ENCODE results near the gene RASSF5.
A peak's percentile ranks its signal among the peaks of the same experiment; 100 is the strongest.

RASSF5 gene

GRCh38 chr1:206507284-206508129 lies at the start of gene RASSF5:
TSS of gene RASSF5 (plus strand) at chr1:206507531. CDS start at chr1:206507603, 72 bp downstream.
- no peak for DNase-seq

GRCh38 chr1:206459703-206460102 lies 47.6 kb upstream of the RASSF5 start:
- no peak for DNase-seq

GRCh38 chr1:206460836-206461426 lies 46.4 kb upstream of the RASSF5 start:
- no peak for DNase-seq

GRCh38 chr1:206461602-206462455 lies 45.5 kb upstream of the RASSF5 start:
- DNase-seq = peak; percentile 87

- no peak for DNase-seq
Measured at GRCh38 chr1:206463137-206463536, 44.2 kb upstream of the RASSF5 start.

- no peak for DNase-seq
Measured at GRCh38 chr1:206463911-206464310, 43.4 kb upstream of the RASSF5 start.

- no peak for DNase-seq
Measured at GRCh38 chr1:206464456-206464964, 42.8 kb upstream of the RASSF5 start.

- DNase-seq = no peak
Measured at GRCh38 chr1:206465951-206466350, 41.4 kb upstream of the RASSF5 start.

GRCh38 chr1:206466840-206467649 lies 40.3 kb upstream of the RASSF5 start:
- no peak for DNase-seq

- DNase-seq = no peak
Measured at GRCh38 chr1:206467915-206468314, 39.4 kb upstream of the RASSF5 start.

- DNase-seq = no peak
Measured at GRCh38 chr1:206468571-206468970, 38.8 kb upstream of the RASSF5 start.

- no peak for DNase-seq
Measured at GRCh38 chr1:206469411-206469932, 37.9 kb upstream of the RASSF5 start.

GRCh38 chr1:206469933-206470691 lies 37.2 kb upstream of the RASSF5 start, which contains the start of gene IKBKE:
TSS of gene IKBKE (plus strand) at chr1:206470476. CDS start at chr1:206473228, 2,752 bp downstream.
- DNase-seq = no peak

GRCh38 chr1:206470692-206471414 lies 36.5 kb upstream of the RASSF5 start:
- no peak for DNase-seq

GRCh38 chr1:206471415-206471801 lies 35.9 kb upstream of the RASSF5 start:
- DNase-seq = no peak

GRCh38 chr1:206472024-206472423 lies 35.3 kb upstream of the RASSF5 start:
- DNase-seq = no peak

GRCh38 chr1:206472454-206472853 lies 34.9 kb upstream of the RASSF5 start:
- DNase-seq = no peak

GRCh38 chr1:206472886-206473285 lies 34.4 kb upstream of the RASSF5 start:
- no peak for DNase-seq

- no peak for DNase-seq
Measured at GRCh38 chr1:206476058-206476457, 31.3 kb upstream of the RASSF5 start.

- DNase-seq = no peak
Measured at GRCh38 chr1:206476591-206476990, 30.7 kb upstream of the RASSF5 start.

- DNase-seq = no peak
Measured at GRCh38 chr1:206477110-206477509, 30.2 kb upstream of the RASSF5 start.
